CD14-positive monocyte (primary cell): Measurements from ENCODE around the gene CNTRL. TPM values are rescaled to one million over a fixed set of nuclear protein-coding genes. Genes with fewer than 3 reads are reported as not detected.
"Not testable (repeated sequence)": the region's sequence is repeated elsewhere in the genome, so short reads cannot be mapped to it uniquely, and the experiment has no call there.

Experiments
- DNase-seq, 3 donors: peaks; one replicate each; pipeline ENCODE4 v3.0.0-alpha.2; 2011 to 2022
- H2AFZ ChIP-seq: 2 replicates; pipeline ENCODE4 v1.6.0; 2012; ENCODE audit warnings: mild to moderate bottlenecking, low read depth, low read length, inconsistent platforms; ENCODE audit not compliant: insufficient read depth, poor library complexity, severe bottlenecking
- H3K27ac ChIP-seq, 2 donors: 1 replicate in 1 of 2; 2 replicates in 1 of 2; pipeline ENCODE4 v1.5.1; 2012 to 2013; ENCODE audit warnings: low read length in 2 of 2, control low read depth in 1 of 2, inconsistent platforms in 1 of 2, low read depth in 1 of 2, mild to moderate bottlenecking in 1 of 2
- H3K27me3 ChIP-seq, 2 donors: one replicate each; pipeline versions ENCODE4 v1.6.0 to v1.6.1; 2011 to 2013; ENCODE audit warnings: low read length in 2 of 2; ENCODE audit not compliant: control insufficient read depth in 2 of 2, insufficient read depth in 2 of 2
- H3K36me3 ChIP-seq, 2 donors: replicated peaks in 1 of 2; 1 replicate in 1 of 2; 2 replicates in 1 of 2; pipeline versions ENCODE4 v1.5.1 to v1.6.1; 2012 to 2013; ENCODE audit warnings: low read length in 2 of 2, control low read depth in 1 of 2, inconsistent platforms in 1 of 2, mild to moderate bottlenecking in 1 of 2; ENCODE audit not compliant: insufficient read depth in 2 of 2, control insufficient read depth in 1 of 2
- H3K4me1 ChIP-seq, 2 donors: 1 replicate in 1 of 2; 2 replicates in 1 of 2; pipeline versions ENCODE4 v1.5.1 to v1.6.1; 2012 to 2013; ENCODE audit warnings: low read length in 2 of 2, control low read depth in 1 of 2, inconsistent platforms in 1 of 2, mild to moderate bottlenecking in 1 of 2, moderate library complexity in 1 of 2; ENCODE audit not compliant: insufficient read depth in 2 of 2, control insufficient read depth in 1 of 2
- H3K4me2 ChIP-seq: replicated peaks from 2 replicates; pipeline ENCODE3; 2012; ENCODE audit warnings: low read length, moderate library complexity, mild to moderate bottlenecking; ENCODE audit not compliant: poor library complexity, severe bottlenecking; ENCODE audit errors: extremely low read depth
- H3K4me3 ChIP-seq, 3 experiments: fragments of 200-600 bp in 1 of 3; sonication (generic) in 1 of 3; replicated peaks in 1 of 3; 1 replicate in 2 of 3; 2 replicates in 1 of 3; pipeline ENCODE4 v1.5.1; 2011 to 2013; ENCODE audit warnings: low read length in 3 of 3, mild to moderate bottlenecking in 3 of 3, control low read depth in 2 of 3, low read depth in 2 of 3, inconsistent platforms in 1 of 3, moderate library complexity in 1 of 3
- H3K79me2 ChIP-seq: 2 replicates; pipeline ENCODE4 v1.6.0; 2012; ENCODE audit warnings: mild to moderate bottlenecking, control low read depth, inconsistent platforms, low read length, moderate library complexity; ENCODE audit not compliant: insufficient read depth
- H3K9ac ChIP-seq: 2 replicates; pipeline ENCODE4 v1.6.0; 2017; ENCODE audit warnings: low read length, mild to moderate bottlenecking; ENCODE audit not compliant: insufficient read depth, poor library complexity, severe bottlenecking
- H3K9me3 ChIP-seq, 2 donors: replicated peaks in 1 of 2; 1 replicate in 1 of 2; 2 replicates in 1 of 2; pipeline versions ENCODE4 v1.5.1 to v1.6.1; 2012 to 2013; ENCODE audit warnings: low read length in 2 of 2, control low read depth in 1 of 2; ENCODE audit not compliant: control insufficient read depth in 1 of 2, insufficient read depth in 1 of 2
- H4K20me1 ChIP-seq: 2 replicates; pipeline ENCODE4 v1.6.0; 2012; ENCODE audit warnings: mild to moderate bottlenecking, low read length, control low read depth, moderate library complexity; ENCODE audit not compliant: insufficient read depth
- H3K27ac Mint-ChIP-seq, 7 donors: one replicate each; pipeline ENCODE4 v1.8.0; 2020; ENCODE audit warnings: mild to moderate bottlenecking in 7 of 7, mixed read lengths in 7 of 7, moderate library complexity in 6 of 7, inconsistent platforms in 2 of 7
- H3K27me3 Mint-ChIP-seq, 3 donors: one replicate each; pipeline ENCODE4 v1.8.0; 2021 to 2022; ENCODE audit warnings: low read depth in 3 of 3, mild to moderate bottlenecking in 3 of 3, mixed read lengths in 3 of 3, moderate library complexity in 3 of 3, inconsistent platforms in 1 of 3
- H3K36me3 Mint-ChIP-seq, 2 donors: one replicate each; pipeline ENCODE4 v1.8.0; 2020; ENCODE audit warnings: mixed read lengths in 2 of 2, inconsistent platforms in 1 of 2, mild to moderate bottlenecking in 1 of 2
- H3K4me1 Mint-ChIP-seq: one replicate; pipeline ENCODE4 v1.8.0; 2020; ENCODE audit warnings: mild to moderate bottlenecking, mixed read lengths
- H3K4me3 Mint-ChIP-seq, 2 donors: one replicate each; pipeline ENCODE4 v1.8.0; 2020; ENCODE audit warnings: mild to moderate bottlenecking in 2 of 2, mixed read lengths in 2 of 2, moderate library complexity in 1 of 2
- H3K9me3 Mint-ChIP-seq, 7 donors: one replicate each; pipeline ENCODE4 v1.8.0; 2020 to 2022; ENCODE audit warnings: mixed read lengths in 7 of 7, mild to moderate bottlenecking in 6 of 7, moderate library complexity in 6 of 7, inconsistent platforms in 2 of 7
- WGBS: methylation state at CpG from one replicate; pipeline ENCODE4 v1.1.5; 2013; ENCODE audit warnings: missing lambda C conversion rate; ENCODE audit not compliant: insufficient coverage; 5-methylcytosine and 5-hydroxymethylcytosine counted together
- intact Hi-C, 2 donors: fragments of 100-400 bp; cut with micrococcal nuclease; formaldehyde crosslinking; loops; one replicate each; pipeline versions ENCODE4 v1.15.0 to v1.15.1; 2023
- polyA plus RNA-seq, 3 donors: library from polyadenylated mRNA; depleted of rRNA in 1 of 3; unstranded in 2 of 3; stranded (reverse) in 1 of 3; fragments of 300-500 nt in 2 of 3; fragments of >200 nt in 1 of 3; fragmentation: Illumina TruSeq in 2 of 3; gene quantifications; 1 replicate in 2 of 3; 2 replicates in 1 of 3; pipeline ENCODE4 v1.2.3, GENCODE V29; 2012 to 2021
- TF ChIP-seq, protein P1 (sequence below): fragments of 200-600 bp; IDR thresholded peaks from one replicate; pipeline ENCODE4 v1.8.0; 2022; ENCODE audit warnings: antibody characterized with exemption, mild to moderate bottlenecking

The CNTRL gene
- polyA plus RNA-seq, 3 donors = 3.9 to 26.8 (median 4.8) TPM

DNA sequence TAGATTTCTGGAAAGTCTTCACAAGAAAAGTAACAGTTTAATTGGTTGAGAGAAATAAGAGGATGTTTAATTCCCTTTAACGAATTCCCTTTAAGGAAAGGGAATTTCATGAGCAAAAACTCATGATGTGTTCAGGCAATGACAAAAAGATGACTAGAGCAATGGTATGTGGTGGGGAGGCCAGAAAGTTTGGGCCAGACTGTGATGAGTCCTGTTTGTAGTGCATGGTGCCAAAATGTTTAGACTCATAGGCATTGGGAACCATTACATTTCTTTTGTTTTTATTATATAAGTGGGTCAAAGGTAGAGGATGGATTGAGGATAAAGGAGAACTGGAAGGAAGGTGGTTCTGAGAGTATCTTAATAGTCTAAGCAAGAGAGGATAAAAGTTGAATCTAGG, 10.9 kb downstream of the CNTRL start:
- peak overlapping the region in 2 of 7 donors; percentile 10 to 77 for H3K27ac Mint-ChIP-seq
- Histone ChIP-seq H3K4me3 (no peak overlapping the region), H3K36me3 (peaks cover 49 to 82% of the 10 kb centered on the region in 2 donors), H2AFZ (no peak overlapping the region), H3K4me1 (peaks cover 6 to 14% of the 10 kb centered on the region in 2 donors), H3K9ac (no peak overlapping the region), H3K27ac (peak overlapping the region in 1 of 2 donors; percentile 4), H3K27me3 (no peaks in the 10 kb centered on the region), H4K20me1 (peaks cover 28% of the 10 kb centered on the region), H3K9me3 (no peaks in the 10 kb centered on the region), H3K4me2 (no peak overlapping the region), H3K79me2 (peaks cover 94% of the 10 kb centered on the region)
- TF ChIP-seq, protein P1, sequence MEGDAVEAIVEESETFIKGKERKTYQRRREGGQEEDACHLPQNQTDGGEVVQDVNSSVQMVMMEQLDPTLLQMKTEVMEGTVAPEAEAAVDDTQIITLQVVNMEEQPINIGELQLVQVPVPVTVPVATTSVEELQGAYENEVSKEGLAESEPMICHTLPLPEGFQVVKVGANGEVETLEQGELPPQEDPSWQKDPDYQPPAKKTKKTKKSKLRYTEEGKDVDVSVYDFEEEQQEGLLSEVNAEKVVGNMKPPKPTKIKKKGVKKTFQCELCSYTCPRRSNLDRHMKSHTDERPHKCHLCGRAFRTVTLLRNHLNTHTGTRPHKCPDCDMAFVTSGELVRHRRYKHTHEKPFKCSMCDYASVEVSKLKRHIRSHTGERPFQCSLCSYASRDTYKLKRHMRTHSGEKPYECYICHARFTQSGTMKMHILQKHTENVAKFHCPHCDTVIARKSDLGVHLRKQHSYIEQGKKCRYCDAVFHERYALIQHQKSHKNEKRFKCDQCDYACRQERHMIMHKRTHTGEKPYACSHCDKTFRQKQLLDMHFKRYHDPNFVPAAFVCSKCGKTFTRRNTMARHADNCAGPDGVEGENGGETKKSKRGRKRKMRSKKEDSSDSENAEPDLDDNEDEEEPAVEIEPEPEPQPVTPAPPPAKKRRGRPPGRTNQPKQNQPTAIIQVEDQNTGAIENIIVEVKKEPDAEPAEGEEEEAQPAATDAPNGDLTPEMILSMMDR = no peak
- H3K36me3 Mint-ChIP-seq = peaks cover 46 to 54% of the 10 kb centered on the region in 2 donors
- H3K9me3 Mint-ChIP-seq = no peaks in the 10 kb centered on the region
- H3K4me3 Mint-ChIP-seq = no peak overlapping the region
- peaks cover 24% of the 10 kb centered on the region for H3K4me1 Mint-ChIP-seq
- WGBS = 100% methylated on average over 1 of the region's 1 CpG
- intact Hi-C loops = no loop called here
- H3K27me3 Mint-ChIP-seq = no peaks in the 10 kb centered on the region
- no peak for DNase-seq

DNA sequence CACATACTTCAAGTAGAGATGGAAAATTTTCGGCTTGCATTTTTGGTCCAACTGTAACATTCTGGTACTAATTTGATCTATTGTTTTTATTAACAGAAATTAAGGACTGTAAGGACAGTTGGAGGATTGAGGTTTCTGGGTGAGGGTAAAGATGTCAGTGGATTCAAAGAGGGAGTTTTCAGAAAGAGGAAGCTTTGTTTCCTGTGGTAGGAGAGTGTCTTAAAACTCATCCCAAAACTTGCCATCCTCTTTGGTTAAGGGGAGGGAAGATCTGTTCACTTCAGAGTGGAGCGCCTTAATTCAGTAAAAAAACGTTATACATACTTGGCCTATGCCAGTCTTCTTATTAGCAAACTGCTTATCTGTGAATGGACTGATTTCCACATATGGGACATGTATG, 13.8 kb downstream of the CNTRL start:
- H4K20me1 ChIP-seq = peaks cover 14% of the 10 kb centered on the region
- no peak overlapping the region for H3K9ac ChIP-seq
- H3K27me3 ChIP-seq = no peaks in the 10 kb centered on the region
- peaks cover 76% of the 10 kb centered on the region for H3K79me2 ChIP-seq
- intact Hi-C loops = no loop called here
- H3K4me3 Mint-ChIP-seq = no peak overlapping the region
- H3K27ac Mint-ChIP-seq = peak overlapping the region in 6 of 7 donors; percentile 3 to 80 (median 23)
- H3K27ac ChIP-seq = peak overlapping the region in 1 of 2 donors; percentile 53
- no peak overlapping the region for H2AFZ ChIP-seq
- no peaks in the 10 kb centered on the region for H3K9me3 ChIP-seq
- peaks cover 41 to 73% of the 10 kb centered on the region in 2 donors for H3K36me3 ChIP-seq
- peak in 2 of 3 donors; percentile 16 to 21 for DNase-seq
- H3K27me3 Mint-ChIP-seq = no peaks in the 10 kb centered on the region
- H3K4me1 Mint-ChIP-seq = peaks cover 18% of the 10 kb centered on the region
- H3K4me2 ChIP-seq = no peak overlapping the region
- peaks cover 6 to 14% of the 10 kb centered on the region in 2 donors for H3K4me1 ChIP-seq
- H3K36me3 Mint-ChIP-seq = peaks cover 51 to 57% of the 10 kb centered on the region in 2 donors
- no peaks in the 10 kb centered on the region for H3K9me3 Mint-ChIP-seq
- TF ChIP-seq, protein P1 = no peak
- H3K4me3 ChIP-seq = no peak overlapping the region
- WGBS = no CpG with 5 or more reads among the region's 3 CpGs

DNA sequence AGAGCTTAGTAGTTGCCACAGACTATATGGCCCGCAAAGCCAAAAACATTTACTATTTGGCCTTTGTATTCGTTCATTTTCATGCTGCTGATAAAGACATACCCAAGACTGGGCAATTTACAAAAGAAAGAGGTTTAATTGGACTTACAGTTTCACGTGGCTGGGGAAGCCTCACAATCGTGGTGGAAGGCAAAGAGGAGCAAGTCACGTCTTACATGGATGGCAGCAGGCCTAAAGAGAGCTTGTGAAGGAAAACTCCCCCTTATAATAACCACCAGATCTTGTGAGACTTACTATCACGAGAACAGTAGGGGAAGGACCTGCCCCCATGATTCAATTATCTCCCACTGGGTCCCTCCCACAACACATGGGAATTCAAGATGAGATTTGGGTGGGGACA, 16.0 kb downstream of the CNTRL start:
- H2AFZ ChIP-seq, H3K27me3 ChIP-seq, H3K9ac ChIP-seq, intact Hi-C loops, H3K9me3 Mint-ChIP-seq, H3K4me2 ChIP-seq, H3K4me3 Mint-ChIP-seq, DNase-seq, H3K27ac ChIP-seq, H3K9me3 ChIP-seq, H3K4me3 ChIP-seq, H3K27me3 Mint-ChIP-seq: not testable (repeated sequence)
- Mint-ChIP-seq H3K4me1 (peaks cover 20% of the 10 kb centered on the region), H3K36me3 (peaks cover 55 to 65% of the 10 kb centered on the region in 2 donors), H3K27ac (peak overlapping the region in 2 of 7 donors; percentile 50 to 69)
- Histone ChIP-seq H3K4me1 (peaks cover 6 to 14% of the 10 kb centered on the region in 2 donors), H4K20me1 (peaks cover 11% of the 10 kb centered on the region), H3K79me2 (peaks cover 62% of the 10 kb centered on the region), H3K36me3 (peaks cover 46 to 73% of the 10 kb centered on the region in 2 donors)
- 100% methylated on average over 2 of the region's 6 CpGs for WGBS
